Mesendoderm (in vitro differentiated cells): ENCODE data around the gene EXOG.

Source experiments
- DNase-seq: peaks from one replicate; pipeline ENCODE4 v3.0.0; 2013
- H2AK5ac ChIP-seq: 2 replicates; pipeline ENCODE4 v1.6.1; 2013; ENCODE audit warnings: low read length, inconsistent platforms
- H2BK120ac ChIP-seq: 2 replicates; pipeline ENCODE4 v1.6.1; 2013; ENCODE audit warnings: low read depth, mild to moderate bottlenecking, low read length, moderate library complexity, mixed read lengths
- H2BK15ac ChIP-seq: replicated peaks from 2 replicates; pipeline ENCODE4 v1.6.1; 2013; ENCODE audit warnings: low read depth, mild to moderate bottlenecking, moderate library complexity
- H2BK5ac ChIP-seq: 2 replicates; pipeline ENCODE4 v1.6.1; 2013; ENCODE audit warnings: low read length, inconsistent platforms
- H3K18ac ChIP-seq: 2 replicates; pipeline ENCODE4 v1.6.1; 2013; ENCODE audit warnings: mild to moderate bottlenecking, low read length, mixed read lengths
- H3K23ac ChIP-seq: one replicate; pipeline ENCODE4 v1.6.1; 2013; ENCODE audit warnings: low read length
- H3K27ac ChIP-seq: 2 replicates; pipeline ENCODE4 v1.5.1; 2013; ENCODE audit warnings: low read depth, mild to moderate bottlenecking, inconsistent platforms, low read length, moderate library complexity
- H3K27me3 ChIP-seq: 2 replicates; pipeline ENCODE4 v1.6.1; 2013; ENCODE audit warnings: low read length, control low read depth, mild to moderate bottlenecking, inconsistent platforms; ENCODE audit not compliant: insufficient read depth, poor library complexity
- H3K36me3 ChIP-seq: 2 replicates; pipeline ENCODE4 v1.6.1; 2013; ENCODE audit warnings: low read length, inconsistent platforms; ENCODE audit not compliant: control insufficient read depth, insufficient read depth
- H3K4ac ChIP-seq: one replicate; pipeline ENCODE4 v1.6.1; 2013; ENCODE audit warnings: low read depth, mild to moderate bottlenecking, low read length, moderate library complexity
- H3K4me1 ChIP-seq: 2 replicates; pipeline ENCODE4 v1.6.1; 2013; ENCODE audit warnings: low read depth, low read length, inconsistent platforms; ENCODE audit not compliant: control insufficient read depth
- H3K4me2 ChIP-seq: 2 replicates; pipeline ENCODE4 v1.6.1; 2013; ENCODE audit warnings: low read length
- H3K4me3 ChIP-seq: 2 replicates; pipeline ENCODE4 v1.5.1; 2013; ENCODE audit warnings: mild to moderate bottlenecking, low read length
- H3K56ac ChIP-seq: one replicate; pipeline ENCODE4 v1.6.1; 2013; ENCODE audit warnings: low read length
- H3K79me1 ChIP-seq: 2 replicates; pipeline ENCODE4 v1.6.1; 2013; ENCODE audit warnings: low read length, inconsistent platforms
- H3K79me2 ChIP-seq: 2 replicates; pipeline ENCODE4 v1.6.1; 2013; ENCODE audit warnings: mild to moderate bottlenecking, low read length; ENCODE audit not compliant: control insufficient read depth, insufficient read depth
- H3K9ac ChIP-seq: 2 replicates; pipeline ENCODE4 v1.6.1; 2013; ENCODE audit warnings: low read length, inconsistent platforms
- H4K5ac ChIP-seq: one replicate; pipeline ENCODE4 v1.6.1; 2013; ENCODE audit warnings: low read length
- H4K8ac ChIP-seq: one replicate; pipeline ENCODE4 v1.6.1; 2013; ENCODE audit warnings: low read depth, mild to moderate bottlenecking, control low read depth, low read length, moderate library complexity
- WGBS: extraction: QIAGEN DNeasy Blood & Tissue Kit; methylation state at CpG from one replicate; pipeline ENCODE4 v1.1.7; 2013; ENCODE audit warnings: low lambda C conversion rate, missing lambda C conversion rate; ENCODE audit not compliant: insufficient coverage; ENCODE audit errors: extremely low coverage; 5-methylcytosine and 5-hydroxymethylcytosine counted together

EXOG gene

GRCh38 chr3:38549957-38550840 is 54.1 kb downstream of the EXOG start:
- no CpG with 5 or more reads among the region's 33 CpGs for WGBS
- H3K79me1 ChIP-seq = no peaks in the 10 kb centered on the region
- H3K4me1 ChIP-seq = no peaks in the 10 kb centered on the region
- no peak overlapping the region for H4K5ac ChIP-seq
- DNase-seq = no peak
- no peaks in the 10 kb centered on the region for H3K27me3 ChIP-seq
- H3K18ac ChIP-seq = no peak overlapping the region
- no peak overlapping the region for H2BK15ac ChIP-seq
- H3K23ac ChIP-seq = no peak overlapping the region
- H3K27ac ChIP-seq = no peak overlapping the region
- no peak overlapping the region for H2BK120ac ChIP-seq
- H2BK5ac ChIP-seq = no peak overlapping the region
- H2AK5ac ChIP-seq = no peak overlapping the region
- H3K79me2 ChIP-seq = no peaks in the 10 kb centered on the region
- H3K4ac ChIP-seq = no peak overlapping the region
- H3K4me3 ChIP-seq = no peak overlapping the region
- H3K4me2 ChIP-seq = no peak overlapping the region
- H3K36me3 ChIP-seq = no peaks in the 10 kb centered on the region
- H3K56ac ChIP-seq = no peak overlapping the region
- no peak overlapping the region for H4K8ac ChIP-seq
- no peak overlapping the region for H3K9ac ChIP-seq

GRCh38 chr3:38551026-38551832 is 55.1 kb downstream of the EXOG start:
- no peak for DNase-seq
- Histone ChIP-seq H3K4me2 (no peak overlapping the region), H3K4ac (no peak overlapping the region), H2BK5ac (no peak overlapping the region), H3K4me1 (no peaks in the 10 kb centered on the region), H3K9ac (no peak overlapping the region), H3K27ac (no peak overlapping the region), H3K56ac (no peak overlapping the region), H4K5ac (no peak overlapping the region), H3K79me1 (no peaks in the 10 kb centered on the region), H2BK15ac (no peak overlapping the region), H3K36me3 (no peaks in the 10 kb centered on the region), H3K23ac (no peak overlapping the region), H3K79me2 (no peaks in the 10 kb centered on the region), H3K4me3 (no peak overlapping the region), H3K27me3 (no peaks in the 10 kb centered on the region), H2AK5ac (no peak overlapping the region), H4K8ac (no peak overlapping the region), H2BK120ac (no peak overlapping the region), H3K18ac (no peak overlapping the region)
- no CpG with 5 or more reads among the region's 30 CpGs for WGBS

- Histone ChIP-seq H3K79me1 (no peaks in the 10 kb centered on the region), H4K5ac (no peak overlapping the region), H3K27ac (no peak overlapping the region), H3K56ac (no peak overlapping the region), H3K23ac (no peak overlapping the region), H3K36me3 (no peaks in the 10 kb centered on the region), H2AK5ac (no peak overlapping the region), H3K9ac (no peak overlapping the region), H3K4me1 (no peaks in the 10 kb centered on the region), H2BK5ac (no peak overlapping the region), H3K4ac (no peak overlapping the region), H3K4me2 (no peak overlapping the region), H3K27me3 (no peaks in the 10 kb centered on the region), H2BK120ac (no peak overlapping the region), H3K4me3 (no peak overlapping the region), H3K18ac (no peak overlapping the region), H2BK15ac (no peak overlapping the region), H3K79me2 (no peaks in the 10 kb centered on the region), H4K8ac (no peak overlapping the region)
- WGBS = no CpG with 5 or more reads among the region's 6 CpGs
- no peak for DNase-seq
Observed at GRCh38 chr3:38552364-38552763, 56.2 kb downstream of the EXOG start.

GRCh38 chr3:38553071-38553470 is 56.9 kb downstream of the EXOG start:
- Histone ChIP-seq H2AK5ac (no peak overlapping the region), H3K4me3 (no peak overlapping the region), H3K9ac (no peak overlapping the region), H3K18ac (no peak overlapping the region), H4K8ac (no peak overlapping the region), H3K27me3 (no peaks in the 10 kb centered on the region), H2BK5ac (no peak overlapping the region), H3K27ac (no peak overlapping the region), H4K5ac (no peak overlapping the region), H3K4me2 (no peak overlapping the region), H2BK120ac (no peak overlapping the region), H3K4me1 (no peaks in the 10 kb centered on the region), H2BK15ac (no peak overlapping the region), H3K56ac (no peak overlapping the region), H3K79me1 (no peaks in the 10 kb centered on the region), H3K36me3 (no peaks in the 10 kb centered on the region), H3K4ac (no peak overlapping the region), H3K79me2 (no peaks in the 10 kb centered on the region), H3K23ac (no peak overlapping the region)
- no CpG with 5 or more reads among the region's 2 CpGs for WGBS
- DNase-seq = no peak

GRCh38 chr3:38554127-38554827 is 58.1 kb downstream of the EXOG start:
- Histone ChIP-seq H3K4ac (no peak overlapping the region), H3K27me3 (no peaks in the 10 kb centered on the region), H3K18ac (no peak overlapping the region), H2BK15ac (no peak overlapping the region), H3K4me3 (no peak overlapping the region), H3K79me2 (no peaks in the 10 kb centered on the region), H2BK5ac (no peak overlapping the region), H4K8ac (no peak overlapping the region), H3K4me1 (no peaks in the 10 kb centered on the region), H4K5ac (no peak overlapping the region), H3K9ac (no peak overlapping the region), H3K27ac (no peak overlapping the region), H3K56ac (no peak overlapping the region), H2BK120ac (no peak overlapping the region), H3K4me2 (no peak overlapping the region), H2AK5ac (no peak overlapping the region), H3K23ac (no peak overlapping the region), H3K36me3 (no peaks in the 10 kb centered on the region), H3K79me1 (no peaks in the 10 kb centered on the region)
- no CpG with 5 or more reads among the region's 8 CpGs for WGBS
- DNase-seq = no peak
